Measurements from ENCODE around the gene TNS1.

TNS1 gene

DNA sequence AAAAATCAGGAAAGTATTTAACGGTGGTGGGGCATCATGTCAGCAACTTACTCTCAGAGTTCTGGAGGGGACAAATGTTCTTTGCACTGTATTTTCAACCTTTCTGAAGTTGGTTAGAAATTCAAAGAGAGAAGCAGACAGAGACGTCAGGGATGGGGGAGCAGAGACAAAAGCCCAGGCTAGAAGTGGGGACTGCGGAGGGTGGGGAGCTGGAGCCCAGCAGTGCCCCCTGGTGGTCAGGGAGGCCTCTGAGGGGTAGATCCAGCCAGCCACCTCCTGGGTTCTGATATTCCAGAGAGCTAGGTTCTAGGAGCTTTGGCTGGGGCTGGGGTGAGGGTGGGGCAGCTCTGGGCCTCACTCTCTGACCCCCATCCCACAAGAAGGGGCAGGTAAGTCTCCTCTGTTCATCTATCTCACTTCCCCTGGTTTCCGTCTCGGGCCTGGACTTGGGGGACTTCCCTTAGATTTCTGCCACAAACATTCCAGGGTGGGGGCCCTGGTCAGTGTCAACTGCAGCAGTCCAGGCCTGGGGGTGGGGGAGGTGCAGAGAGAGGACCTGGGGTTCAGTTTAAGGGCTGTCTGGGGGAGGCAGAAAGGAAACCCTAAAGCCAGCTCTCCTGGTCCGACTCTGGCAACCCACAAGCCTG is 8.9 kb downstream of the TNS1 start:
- Histone ChIP-seq H4K20me1 (ENCODE audit: insufficient read depth) (no peaks in the 10 kb centered on the region), H3K27ac (no peak overlapping the region), H3K4me3 (IDR thresholded peaks at IDR 0.05; ENCODE audit: insufficient read depth, low read depth, low read length) (no peak overlapping the region), H3K4me1 (ENCODE audit: low read depth, poor library complexity, severe bottlenecking) (no peaks in the 10 kb centered on the region), H3K9ac (no peak overlapping the region), H3K4me2 (no peak overlapping the region), H3K27me3 (ENCODE audit: insufficient read depth, low read depth) (no peaks in the 10 kb centered on the region), H3K36me3 (ENCODE audit: insufficient read depth) (no peaks in the 10 kb centered on the region), H3K79me2 (ENCODE audit: insufficient read depth, low read depth) (no peaks in the 10 kb centered on the region), H2AFZ (ENCODE audit: low read depth) (no peak overlapping the region)
- peak; percentile 75 for TF ChIP-seq CTCF (conservative IDR thresholded peaks at IDR 0.05; ENCODE audit: low read depth, low read length)

- no peak overlapping the region for H3K4me3 ChIP-seq (IDR thresholded peaks at IDR 0.05; ENCODE audit: insufficient read depth, low read depth, low read length)
- H3K4me1 ChIP-seq (ENCODE audit: low read depth, poor library complexity, severe bottlenecking) = peaks cover 2% of the 10 kb centered on the region
- H3K4me2 ChIP-seq = no peak overlapping the region
- H2AFZ ChIP-seq (ENCODE audit: low read depth) = no peak overlapping the region
- H3K9ac ChIP-seq = no peak overlapping the region
- H3K36me3 ChIP-seq (ENCODE audit: insufficient read depth) = no peaks in the 10 kb centered on the region
- no peaks in the 10 kb centered on the region for H3K27me3 ChIP-seq (ENCODE audit: insufficient read depth, low read depth)
- H3K27ac ChIP-seq = no peak overlapping the region
- no peak for TF ChIP-seq CTCF (conservative IDR thresholded peaks at IDR 0.05; ENCODE audit: low read depth, low read length)
- no peaks in the 10 kb centered on the region for H4K20me1 ChIP-seq (ENCODE audit: insufficient read depth)
- no peaks in the 10 kb centered on the region for H3K79me2 ChIP-seq (ENCODE audit: insufficient read depth, low read depth)
Measured at GRCh38 chr2:217993138-217993537, 9.7 kb downstream of the TNS1 start.

DNA sequence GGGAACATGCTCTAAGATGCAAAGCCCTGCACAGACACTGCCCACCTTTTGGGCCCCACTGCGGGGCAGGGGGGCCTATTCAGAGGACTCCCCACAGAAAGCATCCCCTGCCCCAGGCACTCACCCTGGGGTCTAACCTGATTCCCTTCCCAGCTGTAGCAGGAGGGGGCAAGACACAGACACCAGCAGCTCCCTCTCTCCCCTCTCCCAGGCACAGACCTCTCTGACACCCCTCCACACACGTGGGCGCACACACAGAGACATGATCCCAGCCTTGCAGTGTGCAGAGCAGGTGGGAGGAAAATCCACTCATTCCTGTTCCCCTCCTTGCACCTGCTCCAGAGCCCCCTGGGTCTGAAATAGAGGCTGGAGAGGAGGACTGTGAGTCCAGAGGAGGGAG is 10.7 kb downstream of the TNS1 start:
- H3K4me1 ChIP-seq (ENCODE audit: low read depth, poor library complexity, severe bottlenecking) = peaks cover 2% of the 10 kb centered on the region
- H4K20me1 ChIP-seq (ENCODE audit: insufficient read depth) = no peaks in the 10 kb centered on the region
- H3K4me2 ChIP-seq = no peak overlapping the region
- H3K27ac ChIP-seq = no peak overlapping the region
- no peak for TF ChIP-seq CTCF (conservative IDR thresholded peaks at IDR 0.05; ENCODE audit: low read depth, low read length)
- no peaks in the 10 kb centered on the region for H3K79me2 ChIP-seq (ENCODE audit: insufficient read depth, low read depth)
- no peaks in the 10 kb centered on the region for H3K27me3 ChIP-seq (ENCODE audit: insufficient read depth, low read depth)
- H3K4me3 ChIP-seq (IDR thresholded peaks at IDR 0.05; ENCODE audit: insufficient read depth, low read depth, low read length) = no peak overlapping the region
- no peaks in the 10 kb centered on the region for H3K36me3 ChIP-seq (ENCODE audit: insufficient read depth)
- H2AFZ ChIP-seq (ENCODE audit: low read depth) = no peak overlapping the region
- H3K9ac ChIP-seq = no peak overlapping the region

DNA sequence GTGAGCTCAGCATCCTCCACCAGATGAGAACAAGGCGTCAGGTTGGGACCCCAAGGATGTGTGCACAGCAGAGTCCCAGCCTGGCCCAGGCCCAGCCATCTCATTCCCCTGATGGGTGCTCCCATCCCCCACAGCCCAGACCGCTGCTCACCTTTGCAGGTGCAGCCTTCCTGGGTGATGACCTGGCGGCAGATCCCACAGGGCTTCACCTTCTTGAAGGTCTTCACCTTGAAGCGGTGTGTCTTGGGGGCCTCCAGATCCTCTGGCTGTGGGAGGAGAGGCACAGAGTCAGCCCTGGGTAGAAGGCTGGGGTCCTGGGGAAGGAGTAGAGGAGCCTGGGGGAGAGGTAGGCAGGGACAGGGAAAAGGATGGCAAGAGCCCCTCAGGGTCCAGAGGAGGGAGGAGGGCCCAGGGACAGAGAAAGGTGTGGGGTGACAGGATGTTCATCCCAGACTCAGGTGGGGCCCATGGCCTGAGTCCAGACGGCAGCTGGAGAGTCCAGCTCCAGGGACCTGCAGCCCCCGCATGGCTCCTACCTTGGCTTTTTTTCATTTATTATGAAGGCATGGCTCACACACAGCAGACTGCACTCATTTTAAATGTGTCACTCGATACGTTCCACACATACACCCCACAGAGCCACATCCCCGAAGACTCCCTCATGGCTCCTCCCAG is 11.9 kb downstream of the TNS1 start:
- H3K9ac ChIP-seq = no peak overlapping the region
- H2AFZ ChIP-seq (ENCODE audit: low read depth) = no peak overlapping the region
- TF ChIP-seq CTCF (conservative IDR thresholded peaks at IDR 0.05; ENCODE audit: low read depth, low read length) = no peak
- H3K4me3 ChIP-seq (IDR thresholded peaks at IDR 0.05; ENCODE audit: insufficient read depth, low read depth, low read length) = no peak overlapping the region
- H4K20me1 ChIP-seq (ENCODE audit: insufficient read depth) = no peaks in the 10 kb centered on the region
- peaks cover 2% of the 10 kb centered on the region for H3K4me1 ChIP-seq (ENCODE audit: low read depth, poor library complexity, severe bottlenecking)
- no peak overlapping the region for H3K27ac ChIP-seq
- H3K79me2 ChIP-seq (ENCODE audit: insufficient read depth, low read depth) = no peaks in the 10 kb centered on the region
- no peaks in the 10 kb centered on the region for H3K36me3 ChIP-seq (ENCODE audit: insufficient read depth)
- H3K4me2 ChIP-seq = no peak overlapping the region
- no peaks in the 10 kb centered on the region for H3K27me3 ChIP-seq (ENCODE audit: insufficient read depth, low read depth)

Data from KMS-11 (cell line).